Keratinocyte (primary cell): ENCODE results near the gene P2RY2.

Experiments
- EZH2 ChIP-seq: IDR thresholded peaks from one replicate; pipeline ENCODE4 v1.6.1; 2012; ENCODE audit warnings: inconsistent platforms, mild to moderate bottlenecking, low read length, moderate library complexity
- TF ChIP-seq, protein P1 (sequence below), 3 experiments: IDR thresholded peaks in 1 of 3; conservative IDR thresholded peaks in 1 of 3; optimal IDR thresholded peaks in 1 of 3; 2 replicates in 2 of 3; 3 replicates in 1 of 3; pipeline versions ENCODE3 to v1.5.1; 2011; ENCODE audit warnings: low read length in 3 of 3, mild to moderate bottlenecking in 3 of 3, moderate library complexity in 2 of 3, control low read depth in 1 of 3, inconsistent platforms in 1 of 3; ENCODE audit not compliant: insufficient read depth in 2 of 3; ENCODE audit errors: extremely low read depth in 1 of 3

DNA sequence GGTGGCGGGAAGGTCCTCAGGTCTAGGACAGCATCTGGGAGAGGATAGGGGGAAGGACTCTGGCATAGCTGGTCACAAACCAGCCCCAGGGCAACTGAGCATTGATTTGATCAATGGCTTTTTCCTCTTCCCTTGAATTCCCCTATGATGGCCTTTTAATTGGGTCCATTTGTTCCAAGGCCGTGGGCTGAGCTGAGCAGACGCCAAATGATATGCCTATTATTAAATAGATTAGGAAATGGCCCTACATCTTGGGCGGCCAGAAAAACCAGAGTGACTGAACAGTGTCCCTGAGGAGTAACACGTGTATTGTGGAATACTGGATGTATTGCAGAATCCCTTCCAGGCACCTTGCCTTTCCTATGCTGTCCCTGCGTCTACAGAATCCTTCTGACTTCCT is 27.4 kb downstream of the P2RY2 start:
- TF ChIP-seq EZH2: no peak
- TF ChIP-seq, protein P1, sequence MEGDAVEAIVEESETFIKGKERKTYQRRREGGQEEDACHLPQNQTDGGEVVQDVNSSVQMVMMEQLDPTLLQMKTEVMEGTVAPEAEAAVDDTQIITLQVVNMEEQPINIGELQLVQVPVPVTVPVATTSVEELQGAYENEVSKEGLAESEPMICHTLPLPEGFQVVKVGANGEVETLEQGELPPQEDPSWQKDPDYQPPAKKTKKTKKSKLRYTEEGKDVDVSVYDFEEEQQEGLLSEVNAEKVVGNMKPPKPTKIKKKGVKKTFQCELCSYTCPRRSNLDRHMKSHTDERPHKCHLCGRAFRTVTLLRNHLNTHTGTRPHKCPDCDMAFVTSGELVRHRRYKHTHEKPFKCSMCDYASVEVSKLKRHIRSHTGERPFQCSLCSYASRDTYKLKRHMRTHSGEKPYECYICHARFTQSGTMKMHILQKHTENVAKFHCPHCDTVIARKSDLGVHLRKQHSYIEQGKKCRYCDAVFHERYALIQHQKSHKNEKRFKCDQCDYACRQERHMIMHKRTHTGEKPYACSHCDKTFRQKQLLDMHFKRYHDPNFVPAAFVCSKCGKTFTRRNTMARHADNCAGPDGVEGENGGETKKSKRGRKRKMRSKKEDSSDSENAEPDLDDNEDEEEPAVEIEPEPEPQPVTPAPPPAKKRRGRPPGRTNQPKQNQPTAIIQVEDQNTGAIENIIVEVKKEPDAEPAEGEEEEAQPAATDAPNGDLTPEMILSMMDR (optimal IDR thresholded peaks at IDR 0.05 in 1 of 3, IDR thresholded peaks at IDR 0.05 in 1 of 3, conservative IDR thresholded peaks at IDR 0.05 in 1 of 3; ENCODE audit: extremely low read depth in 1 of 3, insufficient read depth in 2 of 3, low read length in 3 of 3): no peak
